ENCODE results near the gene C1orf21. TPM values are rescaled to one million over a fixed set of nuclear protein-coding genes. Genes with fewer than 3 reads are reported as not detected.

C1orf21 gene
- total RNA-seq, 1 experiment from 2014 or later: 28.5 TPM

DNA sequence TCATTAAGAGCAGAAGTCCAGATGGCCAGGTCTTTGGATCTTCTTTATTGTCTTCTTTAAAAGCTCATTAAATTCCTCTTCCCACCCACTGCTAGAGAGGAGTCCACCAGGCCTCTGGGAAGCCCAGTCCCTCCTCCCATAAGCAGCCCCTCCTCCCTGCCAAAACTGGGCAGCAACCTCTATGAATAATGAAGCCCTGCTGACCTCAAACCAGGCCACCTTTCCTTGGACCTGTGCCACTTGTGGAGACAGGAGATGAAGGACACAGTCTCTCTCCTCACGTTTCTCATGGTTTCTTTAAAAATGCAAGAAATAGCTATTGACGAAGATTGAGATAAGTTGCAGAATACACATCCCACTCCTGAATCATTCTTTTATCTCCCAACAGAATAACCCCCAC lies 255.1 kb downstream of the C1orf21 start:
- ATAC-seq (no peak), DNase-seq (ENCODE audit: low spot score) (no peak)
- Mint-ChIP-seq H3K27ac (no peak overlapping the region), H3K4me1 (no peaks in the 10 kb centered on the region), H3K27me3 (ENCODE audit: low read depth) (no peaks in the 10 kb centered on the region; the same call in 1 of the 2 replicates), H3K9me3 (peaks cover 13% of the 10 kb centered on the region), H3K4me3 (no peak overlapping the region), H3K36me3 (no peaks in the 10 kb centered on the region; the same call in 1 of the 2 replicates)
- TF ChIP-seq ZNF121 (CRISPR knock-in tag; IDR thresholded peaks at IDR 0.05) (no peak), EMX1 (CRISPR knock-in tag; IDR thresholded peaks at IDR 0.05) (no peak), TP53 (CRISPR knock-in tag; IDR thresholded peaks at IDR 0.05) (no peak), ZNF416 (CRISPR knock-in tag; IDR thresholded peaks at IDR 0.05) (no peak), NR2C2 (CRISPR knock-in tag; IDR thresholded peaks at IDR 0.05) (no peak), MYBL2 (CRISPR knock-in tag; IDR thresholded peaks at IDR 0.05) (no peak), HMGA2 (CRISPR knock-in tag; IDR thresholded peaks at IDR 0.05) (no peak), IRF2 (CRISPR knock-in tag; IDR thresholded peaks at IDR 0.05; ENCODE audit: borderline replicate concordance, low read depth) (no peak), ZNF423 (CRISPR knock-in tag; IDR thresholded peaks at IDR 0.05) (no peak)
- TF ChIP-seq, protein P1, sequence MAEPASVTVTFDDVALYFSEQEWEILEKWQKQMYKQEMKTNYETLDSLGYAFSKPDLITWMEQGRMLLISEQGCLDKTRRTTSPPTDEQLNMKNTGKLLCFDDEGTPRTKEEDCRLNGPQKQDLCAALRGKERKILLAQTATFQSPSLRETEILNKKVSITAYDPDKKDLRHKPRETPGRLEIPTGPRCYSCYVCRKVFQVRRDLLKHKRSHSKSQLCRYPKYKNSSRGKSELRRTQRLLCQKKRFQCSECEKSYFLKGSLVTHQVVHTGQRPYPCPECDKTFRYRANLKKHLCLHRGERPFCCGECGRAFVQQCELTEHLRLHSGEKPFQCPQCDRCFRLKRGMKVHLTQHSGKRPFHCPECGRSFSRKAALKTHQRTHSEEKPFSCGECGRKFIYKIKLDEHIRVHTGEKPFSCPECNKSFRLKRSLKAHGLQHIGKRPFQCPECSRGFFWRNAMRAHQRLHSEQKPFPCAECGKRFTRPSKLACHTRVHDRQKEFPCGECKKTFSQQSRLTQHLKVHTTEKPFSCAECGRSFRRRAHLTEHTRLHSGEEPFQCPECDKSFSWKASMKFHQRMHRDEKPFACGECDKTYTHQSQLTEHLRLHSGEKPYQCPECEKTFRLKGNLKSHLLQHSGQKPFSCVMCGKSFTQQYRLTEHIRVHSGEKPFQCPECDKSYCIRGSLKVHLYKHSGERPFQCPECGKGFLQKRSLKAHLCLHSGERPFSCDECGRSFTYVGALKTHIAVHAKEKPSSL (CRISPR knock-in tag; conservative IDR thresholded peaks at IDR 0.05): no peak
- TF ChIP-seq, protein P2, sequence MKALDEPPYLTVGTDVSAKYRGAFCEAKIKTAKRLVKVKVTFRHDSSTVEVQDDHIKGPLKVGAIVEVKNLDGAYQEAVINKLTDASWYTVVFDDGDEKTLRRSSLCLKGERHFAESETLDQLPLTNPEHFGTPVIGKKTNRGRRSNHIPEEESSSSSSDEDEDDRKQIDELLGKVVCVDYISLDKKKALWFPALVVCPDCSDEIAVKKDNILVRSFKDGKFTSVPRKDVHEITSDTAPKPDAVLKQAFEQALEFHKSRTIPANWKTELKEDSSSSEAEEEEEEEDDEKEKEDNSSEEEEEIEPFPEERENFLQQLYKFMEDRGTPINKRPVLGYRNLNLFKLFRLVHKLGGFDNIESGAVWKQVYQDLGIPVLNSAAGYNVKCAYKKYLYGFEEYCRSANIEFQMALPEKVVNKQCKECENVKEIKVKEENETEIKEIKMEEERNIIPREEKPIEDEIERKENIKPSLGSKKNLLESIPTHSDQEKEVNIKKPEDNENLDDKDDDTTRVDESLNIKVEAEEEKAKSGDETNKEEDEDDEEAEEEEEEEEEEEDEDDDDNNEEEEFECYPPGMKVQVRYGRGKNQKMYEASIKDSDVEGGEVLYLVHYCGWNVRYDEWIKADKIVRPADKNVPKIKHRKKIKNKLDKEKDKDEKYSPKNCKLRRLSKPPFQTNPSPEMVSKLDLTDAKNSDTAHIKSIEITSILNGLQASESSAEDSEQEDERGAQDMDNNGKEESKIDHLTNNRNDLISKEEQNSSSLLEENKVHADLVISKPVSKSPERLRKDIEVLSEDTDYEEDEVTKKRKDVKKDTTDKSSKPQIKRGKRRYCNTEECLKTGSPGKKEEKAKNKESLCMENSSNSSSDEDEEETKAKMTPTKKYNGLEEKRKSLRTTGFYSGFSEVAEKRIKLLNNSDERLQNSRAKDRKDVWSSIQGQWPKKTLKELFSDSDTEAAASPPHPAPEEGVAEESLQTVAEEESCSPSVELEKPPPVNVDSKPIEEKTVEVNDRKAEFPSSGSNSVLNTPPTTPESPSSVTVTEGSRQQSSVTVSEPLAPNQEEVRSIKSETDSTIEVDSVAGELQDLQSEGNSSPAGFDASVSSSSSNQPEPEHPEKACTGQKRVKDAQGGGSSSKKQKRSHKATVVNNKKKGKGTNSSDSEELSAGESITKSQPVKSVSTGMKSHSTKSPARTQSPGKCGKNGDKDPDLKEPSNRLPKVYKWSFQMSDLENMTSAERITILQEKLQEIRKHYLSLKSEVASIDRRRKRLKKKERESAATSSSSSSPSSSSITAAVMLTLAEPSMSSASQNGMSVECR (CRISPR knock-in tag; IDR thresholded peaks at IDR 0.05; ENCODE audit: borderline replicate concordance): no peak
- TF ChIP-seq, protein P3, sequence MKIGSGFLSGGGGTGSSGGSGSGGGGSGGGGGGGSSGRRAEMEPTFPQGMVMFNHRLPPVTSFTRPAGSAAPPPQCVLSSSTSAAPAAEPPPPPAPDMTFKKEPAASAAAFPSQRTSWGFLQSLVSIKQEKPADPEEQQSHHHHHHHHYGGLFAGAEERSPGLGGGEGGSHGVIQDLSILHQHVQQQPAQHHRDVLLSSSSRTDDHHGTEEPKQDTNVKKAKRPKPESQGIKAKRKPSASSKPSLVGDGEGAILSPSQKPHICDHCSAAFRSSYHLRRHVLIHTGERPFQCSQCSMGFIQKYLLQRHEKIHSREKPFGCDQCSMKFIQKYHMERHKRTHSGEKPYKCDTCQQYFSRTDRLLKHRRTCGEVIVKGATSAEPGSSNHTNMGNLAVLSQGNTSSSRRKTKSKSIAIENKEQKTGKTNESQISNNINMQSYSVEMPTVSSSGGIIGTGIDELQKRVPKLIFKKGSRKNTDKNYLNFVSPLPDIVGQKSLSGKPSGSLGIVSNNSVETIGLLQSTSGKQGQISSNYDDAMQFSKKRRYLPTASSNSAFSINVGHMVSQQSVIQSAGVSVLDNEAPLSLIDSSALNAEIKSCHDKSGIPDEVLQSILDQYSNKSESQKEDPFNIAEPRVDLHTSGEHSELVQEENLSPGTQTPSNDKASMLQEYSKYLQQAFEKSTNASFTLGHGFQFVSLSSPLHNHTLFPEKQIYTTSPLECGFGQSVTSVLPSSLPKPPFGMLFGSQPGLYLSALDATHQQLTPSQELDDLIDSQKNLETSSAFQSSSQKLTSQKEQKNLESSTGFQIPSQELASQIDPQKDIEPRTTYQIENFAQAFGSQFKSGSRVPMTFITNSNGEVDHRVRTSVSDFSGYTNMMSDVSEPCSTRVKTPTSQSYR (CRISPR knock-in tag; IDR thresholded peaks at IDR 0.05): no peak
- TF ChIP-seq, protein P4, sequence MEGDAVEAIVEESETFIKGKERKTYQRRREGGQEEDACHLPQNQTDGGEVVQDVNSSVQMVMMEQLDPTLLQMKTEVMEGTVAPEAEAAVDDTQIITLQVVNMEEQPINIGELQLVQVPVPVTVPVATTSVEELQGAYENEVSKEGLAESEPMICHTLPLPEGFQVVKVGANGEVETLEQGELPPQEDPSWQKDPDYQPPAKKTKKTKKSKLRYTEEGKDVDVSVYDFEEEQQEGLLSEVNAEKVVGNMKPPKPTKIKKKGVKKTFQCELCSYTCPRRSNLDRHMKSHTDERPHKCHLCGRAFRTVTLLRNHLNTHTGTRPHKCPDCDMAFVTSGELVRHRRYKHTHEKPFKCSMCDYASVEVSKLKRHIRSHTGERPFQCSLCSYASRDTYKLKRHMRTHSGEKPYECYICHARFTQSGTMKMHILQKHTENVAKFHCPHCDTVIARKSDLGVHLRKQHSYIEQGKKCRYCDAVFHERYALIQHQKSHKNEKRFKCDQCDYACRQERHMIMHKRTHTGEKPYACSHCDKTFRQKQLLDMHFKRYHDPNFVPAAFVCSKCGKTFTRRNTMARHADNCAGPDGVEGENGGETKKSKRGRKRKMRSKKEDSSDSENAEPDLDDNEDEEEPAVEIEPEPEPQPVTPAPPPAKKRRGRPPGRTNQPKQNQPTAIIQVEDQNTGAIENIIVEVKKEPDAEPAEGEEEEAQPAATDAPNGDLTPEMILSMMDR (IDR thresholded peaks at IDR 0.05): no peak
- TF ChIP-seq, protein P5, sequence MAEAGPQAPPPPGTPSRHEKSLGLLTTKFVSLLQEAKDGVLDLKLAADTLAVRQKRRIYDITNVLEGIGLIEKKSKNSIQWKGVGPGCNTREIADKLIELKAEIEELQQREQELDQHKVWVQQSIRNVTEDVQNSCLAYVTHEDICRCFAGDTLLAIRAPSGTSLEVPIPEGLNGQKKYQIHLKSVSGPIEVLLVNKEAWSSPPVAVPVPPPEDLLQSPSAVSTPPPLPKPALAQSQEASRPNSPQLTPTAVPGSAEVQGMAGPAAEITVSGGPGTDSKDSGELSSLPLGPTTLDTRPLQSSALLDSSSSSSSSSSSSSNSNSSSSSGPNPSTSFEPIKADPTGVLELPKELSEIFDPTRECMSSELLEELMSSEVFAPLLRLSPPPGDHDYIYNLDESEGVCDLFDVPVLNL (CRISPR knock-in tag; IDR thresholded peaks at IDR 0.05; ENCODE audit: borderline replicate concordance, low read depth): no peak
- POLR2A ChIA-PET: no interaction called here
- CTCF ChIA-PET: interaction anchor here (1.9 kb wide), 1 partner anchor 22 kb away, joined by 18 read pairs; no protein-coding TSS in a partner anchor

All from WTC11 (cell line).